GM19025 (cell line): ENCODE results near the gene TAGLN2.
A peak's percentile ranks its signal among the peaks of the same experiment; 100 is the strongest.

ENCODE experiments used
- ATAC-seq: cut with Tn5 transposase; IDR thresholded peaks from one replicate; pipeline ENCODE4 v1.9.1; 2021; ENCODE audit warnings: mild to moderate bottlenecking, low read depth, moderate library complexity; ENCODE audit not compliant: unreplicated experiment

TAGLN2 gene

DNA sequence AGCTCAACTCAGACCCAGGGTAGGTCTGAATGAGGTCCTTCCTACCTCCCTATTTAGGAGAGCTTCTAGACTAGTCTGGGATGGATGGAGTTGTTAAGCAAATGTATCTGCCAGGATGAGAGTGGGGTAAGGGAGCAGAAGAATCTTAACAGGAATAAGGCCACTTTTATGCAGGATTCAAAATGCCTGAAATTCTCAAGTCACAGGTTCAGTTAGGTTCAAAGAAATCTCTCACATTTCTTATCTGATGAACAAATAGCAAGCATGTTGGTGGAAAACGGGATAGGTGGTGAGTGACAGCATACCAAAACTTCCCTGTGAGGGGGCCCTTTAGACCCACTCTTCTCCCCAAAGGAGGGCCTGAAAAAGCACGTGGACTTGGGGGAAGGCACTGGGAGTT lies 25.7 kb upstream of the TAGLN2 start:
- no peak for ATAC-seq

- no peak for ATAC-seq
Measured at GRCh38 chr1:159949981-159950381, 24.7 kb upstream of the TAGLN2 start.

DNA sequence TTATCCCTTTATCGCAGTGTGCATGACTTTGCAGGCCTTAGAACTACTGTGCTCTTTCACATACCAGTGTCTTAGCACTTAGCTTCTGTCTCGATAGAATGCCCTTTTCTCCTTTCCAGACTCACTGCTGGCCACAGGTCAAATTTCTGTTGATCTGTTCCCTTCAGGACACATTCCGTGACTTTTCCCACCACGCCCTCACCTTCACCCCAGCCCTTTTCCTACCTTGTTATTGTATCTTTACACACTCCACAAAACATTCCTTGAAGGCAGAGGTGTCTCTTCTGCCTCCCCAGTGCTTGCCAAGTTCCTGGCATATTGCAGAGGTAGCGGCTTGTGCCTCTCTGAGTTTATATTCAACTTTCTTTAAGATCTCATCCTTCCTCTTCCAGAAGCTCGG lies 23.8 kb upstream of the TAGLN2 start:
- no peak for ATAC-seq

DNA sequence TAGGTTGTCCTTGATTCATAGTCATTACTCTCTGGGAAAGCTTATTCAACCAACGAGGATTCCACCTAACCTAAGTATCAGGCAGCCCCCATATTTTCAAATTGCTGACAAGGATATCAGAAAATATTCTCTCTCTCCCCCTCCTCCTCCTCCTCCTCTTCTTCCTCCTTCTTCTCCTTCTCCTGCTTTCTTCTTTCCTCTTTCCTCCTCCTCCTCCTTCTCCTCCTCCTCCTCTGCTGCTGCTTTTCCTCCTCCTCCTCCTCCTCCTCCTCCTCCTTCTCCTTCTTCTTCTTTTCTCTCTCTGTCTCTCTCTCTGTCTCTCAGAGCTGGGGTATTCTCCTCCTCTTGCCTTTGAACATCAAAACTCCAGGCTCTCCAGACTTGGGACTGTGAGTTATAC lies 22.6 kb upstream of the TAGLN2 start:
- no peak for ATAC-seq

DNA sequence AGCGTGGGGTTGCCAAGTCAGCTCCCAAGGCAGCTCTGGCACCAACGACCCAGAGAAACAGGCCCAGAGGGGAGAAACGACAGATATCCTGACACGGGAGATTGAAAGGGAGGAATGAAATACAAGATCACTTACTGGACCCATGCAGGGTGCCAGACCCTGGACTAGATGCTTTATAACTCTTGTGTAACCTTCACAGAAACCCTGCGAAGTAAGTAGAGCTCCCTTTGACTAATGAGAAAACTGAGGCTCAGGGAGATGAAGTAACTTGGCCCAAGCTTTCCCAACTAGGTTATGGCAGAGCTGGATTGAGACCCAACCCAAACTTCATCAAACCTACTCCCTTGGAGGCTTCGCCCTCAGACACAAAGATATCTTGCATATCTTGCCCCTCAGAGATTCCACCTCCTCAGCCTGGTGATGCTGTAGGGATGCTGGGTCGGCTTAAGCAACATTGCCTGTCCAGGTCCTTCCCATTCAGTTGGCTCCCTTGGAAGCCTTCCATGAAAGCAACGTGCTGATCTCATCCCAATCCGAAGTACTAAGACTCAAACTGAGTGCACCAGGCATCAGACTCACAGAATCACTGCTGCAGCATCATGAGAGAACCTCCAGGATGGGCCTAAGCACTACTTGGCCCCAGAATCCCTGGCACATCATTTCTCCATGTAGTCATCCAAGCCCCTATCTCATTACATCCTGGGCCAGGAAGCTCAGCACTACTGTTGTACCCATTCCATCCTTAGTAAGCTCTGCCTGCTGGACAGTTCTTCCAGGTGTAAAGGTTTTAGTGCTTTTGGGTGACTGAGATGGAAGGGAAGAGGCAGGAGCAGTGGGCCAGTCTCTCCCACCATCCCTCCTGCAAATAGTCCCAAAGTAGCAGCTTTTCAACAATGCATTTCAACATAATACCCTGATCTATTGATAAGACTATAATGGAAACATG lies 21.2 kb upstream of the TAGLN2 start:
- ATAC-seq = no peak

DNA sequence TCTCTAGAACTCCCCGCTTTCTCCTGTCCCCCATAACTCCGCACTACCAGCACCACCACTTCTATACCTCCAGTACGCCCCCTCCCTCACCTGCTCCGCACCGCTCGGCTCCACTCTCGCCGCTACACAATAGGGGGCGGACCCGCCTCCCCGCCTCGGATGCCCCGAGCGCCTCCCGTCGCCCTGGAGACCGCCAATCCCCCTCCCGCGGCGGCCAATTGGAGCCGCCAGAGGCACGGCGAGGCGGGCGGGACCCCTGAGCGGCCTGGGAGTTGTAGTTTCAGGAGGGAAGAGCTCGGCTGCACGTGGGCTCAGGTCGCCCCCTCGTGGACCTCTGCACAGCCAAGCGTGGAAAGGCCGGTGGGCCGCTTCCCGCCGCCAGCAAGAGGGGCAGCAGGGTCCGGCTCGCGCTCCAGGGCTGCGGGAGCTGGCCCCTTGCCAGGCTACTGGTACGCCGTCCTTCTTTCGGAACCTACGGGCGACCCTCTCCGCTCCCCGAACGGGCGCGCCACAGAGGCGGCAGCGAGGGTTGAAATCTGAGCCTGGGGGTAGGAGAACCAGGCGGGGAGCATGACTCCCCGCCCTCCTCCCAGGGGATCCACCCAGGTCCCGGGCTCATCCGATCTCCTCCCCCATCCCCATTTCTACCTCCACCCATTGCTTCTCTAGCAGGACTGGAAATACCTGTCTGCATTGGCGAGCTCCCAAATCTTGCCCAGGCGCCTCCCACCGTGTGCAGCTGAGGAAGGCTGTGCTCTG lies 20.4 kb upstream of the TAGLN2 start, which contains the start of gene IGSF9:
TSS of gene IGSF9 (minus strand) at position 131 of the 759 bp plus-strand sequence. CDS start 2,159 bp downstream, outside the sequence.
- peak; percentile 62 for ATAC-seq

DNA sequence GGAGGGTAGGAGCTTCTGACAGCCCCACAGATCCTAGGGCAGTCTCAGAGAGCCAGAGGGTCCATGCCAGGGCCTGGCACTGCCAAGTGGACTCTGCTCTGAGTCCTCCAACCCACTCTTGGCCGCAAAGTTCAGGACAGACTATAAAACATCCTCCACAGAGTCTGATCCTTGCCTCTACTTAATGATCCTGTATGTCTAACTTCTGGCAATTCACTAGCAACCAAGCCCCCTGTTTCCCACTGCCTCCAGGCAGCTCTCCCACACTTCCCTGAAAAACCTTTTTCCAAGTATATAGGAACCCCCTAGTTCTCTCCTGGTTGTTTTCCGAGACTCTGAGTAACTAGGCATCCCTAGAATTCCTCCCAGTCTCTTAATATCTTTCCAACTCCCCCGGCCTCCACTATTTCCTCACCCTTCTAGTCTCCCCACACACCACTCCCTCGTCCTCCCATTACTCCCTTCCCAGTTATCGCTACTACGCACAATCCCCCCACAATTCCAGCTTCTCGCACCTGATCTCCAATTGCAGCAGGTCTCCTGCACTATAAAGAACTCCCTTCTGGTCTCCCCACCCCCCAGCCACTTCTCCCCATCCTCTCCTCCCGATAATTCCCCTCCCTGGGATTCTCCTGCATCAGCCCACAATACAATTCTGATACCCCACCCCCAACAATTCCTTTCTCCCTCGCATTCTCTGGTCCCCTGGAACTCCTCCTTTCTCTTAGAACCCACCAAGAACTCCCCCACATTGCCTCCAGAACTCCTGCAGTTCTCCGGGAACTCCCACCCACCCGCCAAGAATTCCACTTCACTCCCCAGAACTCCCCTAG lies 19.5 kb upstream of the TAGLN2 start:
- no peak for ATAC-seq

DNA sequence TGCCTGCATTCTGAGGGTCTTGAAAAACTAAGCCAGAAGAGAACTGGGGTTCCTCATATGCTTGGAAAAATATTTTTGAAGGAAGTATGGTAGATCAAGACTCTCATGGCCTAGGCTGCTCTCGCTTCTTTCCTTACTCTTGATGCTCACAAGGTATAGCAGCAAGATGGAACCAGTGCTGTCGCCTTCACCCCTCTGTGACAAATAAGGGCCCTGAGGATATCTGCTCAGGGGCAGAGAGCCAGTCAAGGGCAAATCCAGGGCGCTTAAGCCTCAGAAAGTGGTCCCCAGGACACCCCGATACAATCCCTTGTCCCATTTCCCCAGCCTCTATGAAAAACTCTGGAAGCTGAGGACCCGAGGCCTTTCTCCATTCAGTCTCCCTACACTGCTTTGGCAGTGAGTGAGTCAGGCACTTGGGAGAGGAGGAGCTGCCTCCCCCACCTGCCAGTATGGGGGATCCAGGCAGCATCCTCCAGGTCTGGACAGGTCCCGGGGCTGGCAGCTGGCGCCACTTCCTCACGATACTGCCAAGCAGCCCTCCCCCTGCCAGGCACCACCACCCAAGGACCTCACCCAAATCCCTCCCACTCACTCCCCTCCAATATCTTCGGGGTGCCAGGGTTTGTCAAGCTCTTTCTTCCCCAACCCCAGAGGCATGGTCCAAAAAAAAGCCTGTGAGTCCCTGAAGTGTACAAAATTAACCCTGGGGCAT lies 18.8 kb upstream of the TAGLN2 start:
- no peak for ATAC-seq

- no peak for ATAC-seq
Measured at GRCh38 chr1:159943278-159943640, 18.0 kb upstream of the TAGLN2 start.

DNA sequence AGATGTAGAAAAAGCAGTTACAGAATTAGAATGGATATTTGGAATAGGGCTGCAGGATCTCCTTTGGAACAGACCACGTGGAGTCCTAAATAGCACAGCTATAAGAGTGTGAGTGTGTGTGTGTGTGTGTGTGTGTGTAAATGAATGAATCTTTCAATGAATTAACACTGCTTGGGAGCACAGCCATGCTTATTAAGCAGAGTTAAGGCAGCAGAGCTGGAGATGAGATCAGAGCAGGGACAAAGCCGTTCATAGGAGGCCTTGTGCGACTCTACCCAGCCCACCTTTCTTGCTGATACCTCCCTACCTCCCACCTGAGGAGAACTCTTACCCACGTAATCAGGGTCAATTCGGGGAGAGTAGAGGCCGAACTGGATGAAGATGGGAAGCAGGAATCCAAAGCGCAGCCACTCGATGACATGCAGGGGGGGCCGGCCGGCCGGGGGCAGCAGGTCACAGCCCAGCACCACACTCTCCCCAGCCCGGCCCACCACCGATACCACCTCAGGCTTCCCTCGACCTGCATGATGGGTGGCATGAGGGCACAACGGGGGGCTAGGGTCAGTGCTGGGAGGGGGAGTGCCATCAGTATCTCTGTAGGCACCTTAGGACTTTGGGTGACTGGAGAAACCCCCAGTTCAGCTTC lies 17.4 kb upstream of the TAGLN2 start:
- ATAC-seq = no peak

GRCh38 chr1:159941591-159942560 lies 16.6 kb upstream of the TAGLN2 start:
- no peak for ATAC-seq

GRCh38 chr1:159941141-159941540 lies 15.8 kb upstream of the TAGLN2 start:
- ATAC-seq = no peak

GRCh38 chr1:159940006-159940620 lies 14.8 kb upstream of the TAGLN2 start:
- ATAC-seq = no peak

DNA sequence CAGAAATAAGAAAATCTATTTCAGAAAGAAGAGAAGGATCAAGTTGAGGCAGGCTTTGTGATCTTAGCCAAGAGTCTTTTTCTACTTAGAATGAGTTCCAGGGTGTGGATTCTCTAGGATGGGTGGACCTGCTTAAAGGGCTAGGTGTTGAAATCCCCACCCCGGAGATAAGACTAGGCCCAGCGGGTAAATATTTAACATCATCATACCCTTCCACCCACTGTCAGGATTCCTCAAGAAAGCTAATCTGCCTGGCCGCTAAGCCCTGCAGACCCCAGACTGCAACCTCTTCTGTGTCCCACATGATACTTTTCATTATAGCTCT lies 14.3 kb upstream of the TAGLN2 start:
- ATAC-seq = no peak

DNA sequence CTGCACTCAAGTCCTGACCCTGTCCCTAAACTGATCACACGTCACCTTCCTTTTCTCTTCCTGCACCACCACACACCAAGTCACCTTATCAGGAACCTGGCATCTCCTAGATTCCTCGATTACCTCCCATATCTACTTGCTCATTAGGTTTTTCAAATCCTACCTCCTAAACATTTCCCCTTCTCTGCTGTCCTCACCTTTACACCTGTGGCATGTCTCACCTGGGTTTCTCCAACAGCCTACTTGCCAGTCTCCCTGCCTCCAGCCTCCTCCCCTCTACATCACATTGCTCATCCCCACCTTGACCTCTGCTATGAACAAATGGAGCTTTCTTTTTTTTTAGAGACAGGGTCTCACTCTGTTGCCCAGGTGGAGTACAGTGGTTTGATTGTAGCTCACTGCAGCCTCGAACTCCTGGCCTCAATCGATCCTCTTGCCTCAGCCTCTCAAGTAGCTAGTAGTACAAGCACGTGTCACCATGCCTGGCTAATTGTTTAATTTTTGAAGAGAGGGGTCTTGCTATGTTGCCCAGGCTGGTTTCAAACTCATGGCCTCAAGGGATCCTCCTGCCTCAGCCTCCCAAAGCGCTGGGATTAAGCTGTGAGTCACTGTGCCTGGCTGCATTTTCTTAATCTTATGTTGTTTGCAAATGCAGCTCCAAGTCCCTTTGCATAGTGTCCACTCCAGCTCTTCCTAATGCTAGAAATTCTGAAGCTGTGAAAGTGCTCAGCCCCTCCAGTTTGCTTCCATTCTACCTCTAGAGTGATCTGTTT lies 13.8 kb upstream of the TAGLN2 start:
- no peak for ATAC-seq

- ATAC-seq = no peak
Measured at GRCh38 chr1:159938211-159938852, 13.0 kb upstream of the TAGLN2 start.
